ENCODE results near the gene POLR3B.

DNA sequence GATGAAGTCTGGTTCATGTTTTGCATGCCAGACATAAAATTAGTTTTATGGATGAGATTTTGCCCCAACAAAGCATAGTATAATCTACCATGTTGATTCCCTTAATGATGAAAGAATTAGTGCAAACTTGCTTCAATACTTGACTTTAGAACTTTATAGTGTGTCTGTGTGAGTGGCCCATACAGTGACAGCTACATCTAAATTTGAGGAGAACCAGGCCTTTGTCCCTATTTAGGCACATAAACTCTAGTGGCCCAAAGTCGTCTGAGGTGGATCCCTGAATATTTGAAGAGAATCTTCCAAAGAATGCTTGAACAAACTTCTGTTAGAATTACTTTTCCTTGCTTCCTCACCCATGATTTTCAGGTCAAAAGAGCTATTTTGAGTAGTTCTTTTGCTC, 70.4 kb downstream of the POLR3B start:
- TF ChIP-seq, protein P1, sequence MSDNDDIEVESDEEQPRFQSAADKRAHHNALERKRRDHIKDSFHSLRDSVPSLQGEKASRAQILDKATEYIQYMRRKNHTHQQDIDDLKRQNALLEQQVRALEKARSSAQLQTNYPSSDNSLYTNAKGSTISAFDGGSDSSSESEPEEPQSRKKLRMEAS (IDR thresholded peaks at IDR 0.05), result no peak
- TF ChIP-seq CEBPB (IDR thresholded peaks at IDR 0.05) (no peak), CREB1 (IDR thresholded peaks at IDR 0.05; ENCODE audit: low read depth) (no peak), TAF1 (IDR thresholded peaks at IDR 0.05; ENCODE audit: low read depth) (no peak), EP300 (IDR thresholded peaks at IDR 0.05; ENCODE audit: borderline replicate concordance) (no peak), FOXM1 (IDR thresholded peaks at IDR 0.05; ENCODE audit: borderline replicate concordance, low read depth) (no peak), ZBTB7A (IDR thresholded peaks at IDR 0.05; ENCODE audit: low read depth) (no peak), YY1 (IDR thresholded peaks at IDR 0.05; ENCODE audit: low read depth) (no peak), REST (IDR thresholded peaks at IDR 0.05; ENCODE audit: low read depth) (no peak), RAD21 (IDR thresholded peaks at IDR 0.05; ENCODE audit: low read depth) (no peak), EGR1 (IDR thresholded peaks at IDR 0.05) (no peak), TCF12 (IDR thresholded peaks at IDR 0.05; ENCODE audit: low read depth) (no peak), TEAD4 (IDR thresholded peaks at IDR 0.05) (no peak)
